Measurements from ENCODE around the gene NKX2-1. TPM values are rescaled to one million over a fixed set of nuclear protein-coding genes. Genes with fewer than 3 reads are reported as not detected.

Gene NKX2-1
- total and polyA plus RNA-seq, 2 of the 13 experiments (the other 11 are each of a cell fraction or from before 2014, with no cell fraction given) = not detected

GRCh38 chr14:36520601-36521525, 831 bp upstream of the NKX2-1 start (continued):
- TF ChIP-seq ZNF770 (CRISPR knock-in tag; IDR thresholded peaks at IDR 0.05) = no peak
- no peak for TF ChIP-seq SMARCE1 (IDR thresholded peaks at IDR 0.05; ENCODE audit: borderline replicate concordance)
- no peak for TF ChIP-seq TEF (CRISPR knock-in tag; IDR thresholded peaks at IDR 0.05)
- TF ChIP-seq PRPF4 (IDR thresholded peaks at IDR 0.05; ENCODE audit: low read depth, low read length, poor library complexity, severe bottlenecking) = no peak
- TF ChIP-seq UBTF (CRISPR knock-in tag; IDR thresholded peaks at IDR 0.05) = peak; percentile 78
- TF ChIP-seq EP300 (IDR thresholded peaks at IDR 0.05; ENCODE audit: low read depth in 2 of 2, low read length in 2 of 2) = no peak
- no peak for TF ChIP-seq EP300 (CRISPR knock-in tag; IDR thresholded peaks at IDR 0.05; ENCODE audit: borderline replicate concordance)
- no peak for TF ChIP-seq DRAP1 (CRISPR knock-in tag; IDR thresholded peaks at IDR 0.05)
- no peak for TF ChIP-seq RORA (CRISPR knock-in tag; IDR thresholded peaks at IDR 0.05)
- peak; percentile 61; the same call in 1 of the 2 replicates for TF ChIP-seq MTA1 (CRISPR knock-in tag; IDR thresholded peaks at IDR 0.05; ENCODE audit: borderline replicate concordance)
- TF ChIP-seq RBM22 (optimal IDR thresholded peaks at IDR 0.05; ENCODE audit: low read length) = no peak
- no peak for TF ChIP-seq IKZF1 (IDR thresholded peaks at IDR 0.05)
- peak; percentile 64 for TF ChIP-seq HNRNPLL (IDR thresholded peaks at IDR 0.05; ENCODE audit: low read depth, low read length, poor library complexity, severe bottlenecking)
- TF ChIP-seq PRMT3 (CRISPR knock-in tag; IDR thresholded peaks at IDR 0.05; ENCODE audit: borderline replicate concordance, low read depth) = no peak
- no peak for TF ChIP-seq SRF (IDR thresholded peaks at IDR 0.05; ENCODE audit: low read depth, low read length)
- no peak for TF ChIP-seq ELK4 (CRISPR knock-in tag; IDR thresholded peaks at IDR 0.05; ENCODE audit: borderline replicate concordance)
- TF ChIP-seq ZFP62 (CRISPR knock-in tag; IDR thresholded peaks at IDR 0.05) = no peak
- 0 out of 2 replicates have a peak, but pooled peaks have one; percentile 35 for TF ChIP-seq ZNF547 (CRISPR knock-in tag; IDR thresholded peaks at IDR 0.05)
- TF ChIP-seq ZNF264 (CRISPR knock-in tag; IDR thresholded peaks at IDR 0.05) = no peak
- no peak for TF ChIP-seq ZNF432 (CRISPR knock-in tag; IDR thresholded peaks at IDR 0.05; ENCODE audit: borderline replicate concordance)
- TF ChIP-seq MZF1 (CRISPR knock-in tag; IDR thresholded peaks at IDR 0.05; ENCODE audit: borderline replicate concordance) = no peak

All from HepG2 (cell line).